ENCODE data around the gene ZDHHC11.
A peak's percentile ranks its signal among the peaks of the same experiment; 100 is the strongest.
"Not testable (repeated sequence)": the region's sequence is repeated elsewhere in the genome, so short reads cannot be mapped to it uniquely, and the experiment has no call there.

ZDHHC11 gene

GRCh38 chr5:754143-754632 is 96.6 kb downstream of the ZDHHC11 start:
- H3K4me1 Mint-ChIP-seq (ENCODE audit: low read depth), result peaks cover 15% of the 10 kb centered on the region
- not testable (repeated sequence) for H3K4me3 Mint-ChIP-seq; H3K27me3 Mint-ChIP-seq; H3K9me3 Mint-ChIP-seq; H3K36me3 Mint-ChIP-seq (ENCODE audit: low read depth)
- H3K27ac Mint-ChIP-seq, result peak overlapping the region; percentile 86

- H3K36me3 Mint-ChIP-seq (ENCODE audit: low read depth); H3K4me3 Mint-ChIP-seq; H3K27ac Mint-ChIP-seq; H3K27me3 Mint-ChIP-seq; H3K4me1 Mint-ChIP-seq (ENCODE audit: low read depth); H3K9me3 Mint-ChIP-seq: not testable (repeated sequence)
Observed at GRCh38 chr5:753567-754142, 97.1 kb downstream of the ZDHHC11 start.

GRCh38 chr5:752532-753115 is 98.2 kb downstream of the ZDHHC11 start:
- H3K27ac Mint-ChIP-seq; H3K4me1 Mint-ChIP-seq (ENCODE audit: low read depth); H3K4me3 Mint-ChIP-seq; H3K9me3 Mint-ChIP-seq; H3K27me3 Mint-ChIP-seq; H3K36me3 Mint-ChIP-seq (ENCODE audit: low read depth): not testable (repeated sequence)

GRCh38 chr5:751992-752391 is 98.8 kb downstream of the ZDHHC11 start:
- not testable (repeated sequence) for H3K36me3 Mint-ChIP-seq (ENCODE audit: low read depth); H3K27ac Mint-ChIP-seq; H3K27me3 Mint-ChIP-seq; H3K4me3 Mint-ChIP-seq; H3K9me3 Mint-ChIP-seq; H3K4me1 Mint-ChIP-seq (ENCODE audit: low read depth)

GRCh38 chr5:751496-751895 is 99.3 kb downstream of the ZDHHC11 start:
- no peaks in the 10 kb centered on the region for H3K36me3 Mint-ChIP-seq (ENCODE audit: low read depth)
- H3K27me3 Mint-ChIP-seq, result no peaks in the 10 kb centered on the region
- H3K4me3 Mint-ChIP-seq, result no peak overlapping the region
- H3K4me1 Mint-ChIP-seq (ENCODE audit: low read depth), result peaks cover 6% of the 10 kb centered on the region
- no peak overlapping the region for H3K27ac Mint-ChIP-seq
- no peaks in the 10 kb centered on the region for H3K9me3 Mint-ChIP-seq

- H3K4me1 Mint-ChIP-seq (ENCODE audit: low read depth); H3K27me3 Mint-ChIP-seq; H3K36me3 Mint-ChIP-seq (ENCODE audit: low read depth); H3K9me3 Mint-ChIP-seq; H3K27ac Mint-ChIP-seq; H3K4me3 Mint-ChIP-seq: not testable (repeated sequence)
Observed at GRCh38 chr5:750226-750625, 100.6 kb downstream of the ZDHHC11 start.

- Mint-ChIP-seq H3K27me3 (no peaks in the 10 kb centered on the region), H3K27ac (no peak overlapping the region), H3K9me3 (no peaks in the 10 kb centered on the region), H3K4me3 (no peak overlapping the region), H3K4me1 (ENCODE audit: low read depth) (peaks cover 3% of the 10 kb centered on the region), H3K36me3 (ENCODE audit: low read depth) (no peaks in the 10 kb centered on the region)
Observed at GRCh38 chr5:749101-749670, 101.6 kb downstream of the ZDHHC11 start.

- not testable (repeated sequence) for H3K36me3 Mint-ChIP-seq (ENCODE audit: low read depth); H3K9me3 Mint-ChIP-seq; H3K27me3 Mint-ChIP-seq; H3K27ac Mint-ChIP-seq; H3K4me1 Mint-ChIP-seq (ENCODE audit: low read depth); H3K4me3 Mint-ChIP-seq
Observed at GRCh38 chr5:748011-748980, 102.5 kb downstream of the ZDHHC11 start.

GRCh38 chr5:747303-747844 is 103.4 kb downstream of the ZDHHC11 start:
- not testable (repeated sequence) for H3K4me1 Mint-ChIP-seq (ENCODE audit: low read depth); H3K27ac Mint-ChIP-seq; H3K9me3 Mint-ChIP-seq; H3K27me3 Mint-ChIP-seq; H3K36me3 Mint-ChIP-seq (ENCODE audit: low read depth); H3K4me3 Mint-ChIP-seq

- H3K36me3 Mint-ChIP-seq (ENCODE audit: low read depth), result no peaks in the 10 kb centered on the region
- no peaks in the 10 kb centered on the region for H3K9me3 Mint-ChIP-seq
- no peaks in the 10 kb centered on the region for H3K4me1 Mint-ChIP-seq (ENCODE audit: low read depth)
- no peak overlapping the region for H3K27ac Mint-ChIP-seq
- no peak overlapping the region for H3K4me3 Mint-ChIP-seq
- peaks cover 5% of the 10 kb centered on the region for H3K27me3 Mint-ChIP-seq
Observed at GRCh38 chr5:746258-746761, 104.5 kb downstream of the ZDHHC11 start.

All from stimulated activated naive CD8-positive, alpha-beta T cell treated with anti-CD3 and anti-CD28 coated beads, Interleukin-15, Interleukin-2, amounts not matched to agents 100 ng/mL and 50 ng/mL, for 24 hours (primary cell).